Nephron (organoid): ENCODE measurements around the gene CRTC2.

Experiments used
- H3K27ac Mint-ChIP-seq, 3 experiments: 2 replicates each; pipeline ENCODE4 v1.8.0; 2020; ENCODE audit warnings: mixed read lengths in 3 of 3, mild to moderate bottlenecking in 2 of 3, moderate library complexity in 1 of 3
- H3K27me3 Mint-ChIP-seq: 2 replicates; pipeline ENCODE4 v1.8.0; 2021; ENCODE audit warnings: low read depth, mild to moderate bottlenecking, moderate library complexity, mixed read lengths
- H3K36me3 Mint-ChIP-seq: 2 replicates; pipeline ENCODE4 v1.8.0; 2020; ENCODE audit warnings: low read depth, mixed read lengths
- H3K4me1 Mint-ChIP-seq: 2 replicates; pipeline ENCODE4 v1.8.0; 2020; ENCODE audit warnings: mixed read lengths
- H3K4me3 Mint-ChIP-seq, 3 experiments: 2 replicates each; pipeline ENCODE4 v1.8.0; 2020; ENCODE audit warnings: mild to moderate bottlenecking in 3 of 3, mixed read lengths in 3 of 3, moderate library complexity in 2 of 3
- H3K9me3 Mint-ChIP-seq: 2 replicates; pipeline ENCODE4 v1.8.0; 2020; ENCODE audit warnings: mixed read lengths
- CTCF ChIP-seq, 3 experiments: fragments of 200-600 bp; sonication (generic); IDR thresholded peaks; one replicate each; pipeline ENCODE4 v1.5.0; 2021; ENCODE audit warnings: antibody characterized with exemption in 3 of 3; ENCODE audit not compliant: unreplicated experiment in 3 of 3

The CRTC2 gene

GRCh38 chr1:153941826-153942725 is 16.3 kb downstream of the CRTC2 start:
- no peaks in the 10 kb centered on the region for H3K27me3 Mint-ChIP-seq
- no peak overlapping the region for H3K27ac Mint-ChIP-seq
- peaks cover 26% of the 10 kb centered on the region for H3K36me3 Mint-ChIP-seq
- peak overlapping the region in 1 of 3 experiments; percentile 43 for H3K4me3 Mint-ChIP-seq
- H3K4me1 Mint-ChIP-seq, result peaks cover 10% of the 10 kb centered on the region
- H3K9me3 Mint-ChIP-seq, result no peaks in the 10 kb centered on the region
- no peak for TF ChIP-seq CTCF (IDR thresholded peaks at IDR 0.05; ENCODE audit: unreplicated experiment in 3 of 3)

- peaks cover 10% of the 10 kb centered on the region for H3K4me1 Mint-ChIP-seq
- no peak overlapping the region for H3K4me3 Mint-ChIP-seq
- H3K27ac Mint-ChIP-seq, result no peak overlapping the region
- no peaks in the 10 kb centered on the region for H3K27me3 Mint-ChIP-seq
- no peaks in the 10 kb centered on the region for H3K9me3 Mint-ChIP-seq
- no peak for TF ChIP-seq CTCF (IDR thresholded peaks at IDR 0.05; ENCODE audit: unreplicated experiment in 3 of 3)
- peaks cover 37% of the 10 kb centered on the region for H3K36me3 Mint-ChIP-seq
Observed at GRCh38 chr1:153940756-153941155, 17.7 kb downstream of the CRTC2 start.

GRCh38 chr1:153939476-153939875 is 18.9 kb downstream of the CRTC2 start:
- H3K4me1 Mint-ChIP-seq, result peaks cover 2% of the 10 kb centered on the region
- H3K9me3 Mint-ChIP-seq, result no peaks in the 10 kb centered on the region
- H3K4me3 Mint-ChIP-seq, result no peak overlapping the region
- peaks cover 44% of the 10 kb centered on the region for H3K36me3 Mint-ChIP-seq
- H3K27ac Mint-ChIP-seq, result no peak overlapping the region
- no peaks in the 10 kb centered on the region for H3K27me3 Mint-ChIP-seq
- no peak for TF ChIP-seq CTCF (IDR thresholded peaks at IDR 0.05; ENCODE audit: unreplicated experiment in 3 of 3)

- H3K27ac Mint-ChIP-seq, result no peak overlapping the region
- no peaks in the 10 kb centered on the region for H3K4me1 Mint-ChIP-seq
- H3K36me3 Mint-ChIP-seq, result peaks cover 47% of the 10 kb centered on the region
- H3K4me3 Mint-ChIP-seq, result no peak overlapping the region
- H3K27me3 Mint-ChIP-seq, result no peaks in the 10 kb centered on the region
- no peak for TF ChIP-seq CTCF (IDR thresholded peaks at IDR 0.05; ENCODE audit: unreplicated experiment in 3 of 3)
- no peaks in the 10 kb centered on the region for H3K9me3 Mint-ChIP-seq
Observed at GRCh38 chr1:153938996-153939395, 19.4 kb downstream of the CRTC2 start.

- Mint-ChIP-seq H3K9me3 (no peaks in the 10 kb centered on the region), H3K4me1 (no peaks in the 10 kb centered on the region), H3K27me3 (no peaks in the 10 kb centered on the region), H3K27ac (no peak overlapping the region), H3K36me3 (peaks cover 53% of the 10 kb centered on the region), H3K4me3 (no peak overlapping the region)
- no peak for TF ChIP-seq CTCF (IDR thresholded peaks at IDR 0.05; ENCODE audit: unreplicated experiment in 3 of 3)
Observed at GRCh38 chr1:153937331-153937730, 21.1 kb downstream of the CRTC2 start.
